HepG2 (cell line): ENCODE data around the gene NISCH. TPM values are rescaled to one million over a fixed set of nuclear protein-coding genes. Genes with fewer than 3 reads are reported as not detected.

ENCODE experiments used
- ASH2L ChIP-seq: fragments of 300-600, 200-600 bp; sonication (generic); IDR thresholded peaks from 2 replicates; pipeline ENCODE4 v1.7.0; 2017; ENCODE audit warnings: low read depth, mild to moderate bottlenecking, moderate library complexity, mixed read lengths, low read length; ENCODE audit not compliant: insufficient read length
- DRAP1 ChIP-seq: IDR thresholded peaks from 2 replicates; pipeline ENCODE4 v1.6.1; 2016; ENCODE audit warnings: missing genetic modification reagents, missing compliant biosample characterization
- EZH2 ChIP-seq: conservative IDR thresholded peaks from 2 replicates; pipeline ENCODE4 v1.6.1; 2012; ENCODE audit warnings: mild to moderate bottlenecking, low read depth, low read length, moderate library complexity
- KAT8 ChIP-seq: IDR thresholded peaks from 2 replicates; pipeline ENCODE4 v1.6.1; 2016; ENCODE audit warnings: missing genetic modification reagents, missing compliant biosample characterization
- KLF16 ChIP-seq, 2 experiments: sonication (generic) in 1 of 2; formaldehyde crosslinking in 1 of 2; IDR thresholded peaks; 2 replicates each; pipeline versions ENCODE4 v1.6.1 to v1.8.0; 2016 to 2023; ENCODE audit warnings: missing genetic modification reagents in 2 of 2, missing compliant biosample characterization in 1 of 2
- MEIS1 ChIP-seq: sonication (generic); formaldehyde crosslinking; IDR thresholded peaks from 2 replicates; pipeline ENCODE4 v1.9.0; 2021; ENCODE audit warnings: mild to moderate bottlenecking, missing genetic modification reagents, moderate library complexity, borderline replicate concordance
- NCOA2 ChIP-seq: sonication (generic); formaldehyde crosslinking; IDR thresholded peaks from 2 replicates; pipeline ENCODE4 v1.8.0; 2022; ENCODE audit warnings: inconsistent platforms
- POLR2AphosphoS2 ChIP-seq: IDR thresholded peaks from 2 replicates; pipeline ENCODE4 v1.6.1; 2011; ENCODE audit warnings: low read depth, low read length, improper control_type of control experiment
- SNAI1 ChIP-seq: sonication (generic); formaldehyde crosslinking; IDR thresholded peaks from 2 replicates; pipeline ENCODE4 v1.5.0; 2020; ENCODE audit warnings: mild to moderate bottlenecking, missing genetic modification reagents, borderline replicate concordance
- TGIF2 ChIP-seq: IDR thresholded peaks from 2 replicates; pipeline ENCODE4 v1.6.1; 2016; ENCODE audit warnings: control low read depth, missing compliant biosample characterization
- XBP1 ChIP-seq: sonication (generic); formaldehyde crosslinking; IDR thresholded peaks from 2 replicates; pipeline ENCODE4 v1.5.0; 2020; ENCODE audit warnings: missing genetic modification reagents
- ZBTB42 ChIP-seq: sonication (generic); formaldehyde crosslinking; IDR thresholded peaks from 2 replicates; pipeline ENCODE4 v1.5.0; 2020; ENCODE audit warnings: mild to moderate bottlenecking, missing genetic modification reagents
- ZFP41 ChIP-seq: sonication (generic); formaldehyde crosslinking; IDR thresholded peaks from 2 replicates; pipeline ENCODE4 v1.4.0; 2020; ENCODE audit warnings: mild to moderate bottlenecking, missing genetic modification reagents, borderline replicate concordance
- polyA plus RNA-seq, 8 experiments: library from polyadenylated mRNA; depleted of rRNA in 3 of 8; stranded (reverse) in 7 of 8; unstranded in 1 of 8; fragments of >200 nt; fragmentation: Illumina TruSeq in 4 of 8; extraction: Trizol in 4 of 8; gene quantifications; 2 replicates each; pipeline versions ENCODE4 v1.2.1 to v1.2.3, GENCODE V29; 2011 to 2016; ENCODE audit warnings: low read depth in 4 of 8, missing spikeins in 1 of 8, mixed read lengths in 1 of 8; ENCODE audit not compliant: insufficient read depth in 1 of 8
- total RNA-seq, 5 experiments: library from RNA; depleted of rRNA; stranded (reverse); fragments of >200 nt; fragmentation: Illumina TruSeq; extraction: Trizol; gene quantifications; 2 replicates each; pipeline ENCODE4 v1.2.3, GENCODE V29; 2016; ENCODE audit warnings: low read depth in 1 of 5
- TF ChIP-seq, protein P1 (sequence below): sonication (generic); formaldehyde crosslinking; IDR thresholded peaks from 2 replicates; pipeline ENCODE4 v1.8.1; 2023; ENCODE audit warnings: mild to moderate bottlenecking, moderate library complexity, missing genetic modification reagents
- TF ChIP-seq, protein P2 (sequence below): sonication (generic); formaldehyde crosslinking; IDR thresholded peaks from 2 replicates; pipeline ENCODE4 v1.8.0; 2022; ENCODE audit warnings: missing genetic modification reagents, mild to moderate bottlenecking, moderate library complexity, borderline replicate concordance
- TF ChIP-seq, protein P3 (sequence below): sonication (generic); formaldehyde crosslinking; IDR thresholded peaks from 2 replicates; pipeline ENCODE4 v1.4.0; 2020; ENCODE audit warnings: missing genetic modification reagents, low read depth, mild to moderate bottlenecking, borderline replicate concordance
- TF ChIP-seq, protein P4 (sequence below): sonication (generic); formaldehyde crosslinking; IDR thresholded peaks from 2 replicates; pipeline ENCODE4 v1.5.0; 2020; ENCODE audit warnings: missing genetic modification reagents
- TF ChIP-seq, protein P5 (sequence below): sonication (generic); formaldehyde crosslinking; IDR thresholded peaks from 2 replicates; pipeline ENCODE4 v1.5.0; 2020; ENCODE audit warnings: mild to moderate bottlenecking, missing genetic modification reagents, borderline replicate concordance
- TF ChIP-seq, protein P6 (sequence below): sonication (generic); formaldehyde crosslinking; IDR thresholded peaks from 2 replicates; pipeline ENCODE4 v1.4.0; 2020; ENCODE audit warnings: mild to moderate bottlenecking, low read depth, missing genetic modification reagents

Gene NISCH
- total and polyA plus RNA-seq, 2 of the 13 experiments (the other 11 are each of a cell fraction or from before 2014, with no cell fraction given): 27.0 to 47.6 TPM

GRCh38 chr3:52455283-52456168 lies at the start of gene NISCH (continued):
- TF ChIP-seq KAT8 (CRISPR knock-in tag) (peak; percentile 63), ZBTB42 (CRISPR knock-in tag) (0 out of 2 replicates have a peak, but pooled peaks have one; percentile 54), EZH2 (no peak), NCOA2 (CRISPR knock-in tag) (no peak; the same call in 1 of the 2 replicates), MEIS1 (CRISPR knock-in tag) (peak; percentile 87; the same call in 1 of the 2 replicates), TGIF2 (CRISPR knock-in tag) (0 out of 2 replicates have a peak, but pooled peaks have one; percentile 29), XBP1 (CRISPR knock-in tag) (no peak), SNAI1 (CRISPR knock-in tag) (no peak; the same call in 1 of the 2 replicates), KLF16 (CRISPR knock-in tag; IDR thresholded peaks at IDR 0.05) (no peak), ASH2L (peak; percentile 57), DRAP1 (CRISPR knock-in tag) (peak; percentile 51; the same call in 1 of the 2 replicates), ZFP41 (CRISPR knock-in tag) (no peak), POLR2AphosphoS2 (no peak)
- TF ChIP-seq, protein P1, sequence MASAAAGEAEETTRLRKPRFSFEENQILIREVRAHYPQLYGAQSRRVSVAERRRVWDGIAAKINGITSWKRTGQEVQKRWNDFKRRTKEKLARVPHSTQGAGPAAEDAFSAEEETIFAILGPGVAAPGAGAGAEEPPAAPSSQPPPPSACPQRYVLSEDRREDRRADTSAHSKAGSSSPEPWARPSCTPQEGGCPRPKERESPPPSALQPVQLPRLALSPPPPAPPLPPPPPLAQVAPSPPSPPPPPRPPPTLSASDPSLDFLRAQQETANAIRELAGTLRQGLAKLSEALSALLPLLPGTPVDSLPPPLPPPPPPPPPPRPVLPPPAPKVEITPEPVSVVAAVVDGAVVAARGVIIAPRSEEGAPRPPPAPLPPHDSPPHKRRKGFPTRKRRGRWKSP: peak; percentile 62
- TF ChIP-seq, protein P2, sequence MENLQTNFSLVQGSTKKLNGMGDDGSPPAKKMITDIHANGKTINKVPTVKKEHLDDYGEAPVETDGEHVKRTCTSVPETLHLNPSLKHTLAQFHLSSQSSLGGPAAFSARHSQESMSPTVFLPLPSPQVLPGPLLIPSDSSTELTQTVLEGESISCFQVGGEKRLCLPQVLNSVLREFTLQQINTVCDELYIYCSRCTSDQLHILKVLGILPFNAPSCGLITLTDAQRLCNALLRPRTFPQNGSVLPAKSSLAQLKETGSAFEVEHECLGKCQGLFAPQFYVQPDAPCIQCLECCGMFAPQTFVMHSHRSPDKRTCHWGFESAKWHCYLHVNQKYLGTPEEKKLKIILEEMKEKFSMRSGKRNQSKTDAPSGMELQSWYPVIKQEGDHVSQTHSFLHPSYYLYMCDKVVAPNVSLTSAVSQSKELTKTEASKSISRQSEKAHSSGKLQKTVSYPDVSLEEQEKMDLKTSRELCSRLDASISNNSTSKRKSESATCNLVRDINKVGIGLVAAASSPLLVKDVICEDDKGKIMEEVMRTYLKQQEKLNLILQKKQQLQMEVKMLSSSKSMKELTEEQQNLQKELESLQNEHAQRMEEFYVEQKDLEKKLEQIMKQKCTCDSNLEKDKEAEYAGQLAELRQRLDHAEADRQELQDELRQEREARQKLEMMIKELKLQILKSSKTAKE (CRISPR knock-in tag): peak; percentile 60; the same call in 1 of the 2 replicates
- TF ChIP-seq, protein P3, sequence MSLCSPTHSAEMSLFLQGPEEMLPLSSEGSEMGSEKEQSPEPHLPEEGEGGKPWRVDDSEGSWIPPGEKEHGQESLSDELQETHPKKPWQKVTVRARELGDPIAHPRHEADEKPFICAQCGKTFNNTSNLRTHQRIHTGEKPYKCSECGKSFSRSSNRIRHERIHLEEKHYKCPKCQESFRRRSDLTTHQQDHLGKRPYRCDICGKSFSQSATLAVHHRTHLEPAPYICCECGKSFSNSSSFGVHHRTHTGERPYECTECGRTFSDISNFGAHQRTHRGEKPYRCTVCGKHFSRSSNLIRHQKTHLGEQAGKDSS (CRISPR knock-in tag): peak; percentile 38; the same call in 1 of the 2 replicates
- TF ChIP-seq, protein P4, sequence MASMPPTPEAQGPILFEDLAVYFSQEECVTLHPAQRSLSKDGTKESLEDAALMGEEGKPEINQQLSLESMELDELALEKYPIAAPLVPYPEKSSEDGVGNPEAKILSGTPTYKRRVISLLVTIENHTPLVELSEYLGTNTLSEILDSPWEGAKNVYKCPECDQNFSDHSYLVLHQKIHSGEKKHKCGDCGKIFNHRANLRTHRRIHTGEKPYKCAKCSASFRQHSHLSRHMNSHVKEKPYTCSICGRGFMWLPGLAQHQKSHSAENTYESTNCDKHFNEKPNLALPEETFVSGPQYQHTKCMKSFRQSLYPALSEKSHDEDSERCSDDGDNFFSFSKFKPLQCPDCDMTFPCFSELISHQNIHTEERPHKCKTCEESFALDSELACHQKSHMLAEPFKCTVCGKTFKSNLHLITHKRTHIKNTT: no peak
- TF ChIP-seq, protein P5, sequence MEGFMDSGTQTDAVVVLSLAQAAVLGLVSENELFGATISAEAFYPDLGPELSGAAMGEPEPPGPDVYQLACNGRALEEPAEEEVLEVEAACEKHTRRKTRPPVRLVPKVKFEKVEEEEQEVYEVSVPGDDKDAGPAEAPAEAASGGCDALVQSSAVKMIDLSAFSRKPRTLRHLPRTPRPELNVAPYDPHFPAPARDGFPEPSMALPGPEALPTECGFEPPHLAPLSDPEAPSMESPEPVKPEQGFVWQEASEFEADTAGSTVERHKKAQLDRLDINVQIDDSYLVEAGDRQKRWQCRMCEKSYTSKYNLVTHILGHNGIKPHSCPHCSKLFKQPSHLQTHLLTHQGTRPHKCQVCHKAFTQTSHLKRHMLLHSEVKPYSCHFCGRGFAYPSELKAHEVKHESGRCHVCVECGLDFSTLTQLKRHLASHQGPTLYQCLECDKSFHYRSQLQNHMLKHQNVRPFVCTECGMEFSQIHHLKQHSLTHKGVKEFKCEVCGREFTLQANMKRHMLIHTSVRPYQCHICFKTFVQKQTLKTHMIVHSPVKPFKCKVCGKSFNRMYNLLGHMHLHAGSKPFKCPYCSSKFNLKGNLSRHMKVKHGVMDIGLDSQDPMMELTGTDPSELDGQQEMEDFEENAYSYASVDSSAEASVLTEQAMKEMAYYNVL (CRISPR knock-in tag): 0 out of 2 replicates have a peak, but pooled peaks have one; percentile 31
- TF ChIP-seq, protein P6, sequence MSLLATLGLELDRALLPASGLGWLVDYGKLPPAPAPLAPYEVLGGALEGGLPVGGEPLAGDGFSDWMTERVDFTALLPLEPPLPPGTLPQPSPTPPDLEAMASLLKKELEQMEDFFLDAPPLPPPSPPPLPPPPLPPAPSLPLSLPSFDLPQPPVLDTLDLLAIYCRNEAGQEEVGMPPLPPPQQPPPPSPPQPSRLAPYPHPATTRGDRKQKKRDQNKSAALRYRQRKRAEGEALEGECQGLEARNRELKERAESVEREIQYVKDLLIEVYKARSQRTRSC (CRISPR knock-in tag): no peak
